Keratinocyte (primary cell): ENCODE data around the gene GLT6D1.

Source experiments
- CTCF ChIP-seq, 3 experiments: IDR thresholded peaks in 1 of 3; conservative IDR thresholded peaks in 1 of 3; optimal IDR thresholded peaks in 1 of 3; 2 replicates in 2 of 3; 3 replicates in 1 of 3; pipeline versions ENCODE3 to v1.5.1; 2011; ENCODE audit warnings: low read length in 3 of 3, mild to moderate bottlenecking in 3 of 3, moderate library complexity in 2 of 3, control low read depth in 1 of 3, inconsistent platforms in 1 of 3; ENCODE audit not compliant: insufficient read depth in 2 of 3; ENCODE audit errors: extremely low read depth in 1 of 3
- EZH2 ChIP-seq: IDR thresholded peaks from one replicate; pipeline ENCODE4 v1.6.1; 2012; ENCODE audit warnings: inconsistent platforms, mild to moderate bottlenecking, low read length, moderate library complexity

- TF ChIP-seq CTCF (optimal IDR thresholded peaks at IDR 0.05 in 1 of 3, IDR thresholded peaks at IDR 0.05 in 1 of 3, conservative IDR thresholded peaks at IDR 0.05 in 1 of 3; ENCODE audit: extremely low read depth in 1 of 3, insufficient read depth in 2 of 3, low read length in 3 of 3) (no peak), EZH2 (no peak)
Measured at GRCh38 chr9:135650408-135650807, 11.1 kb upstream of the GLT6D1 start.
